K562 (cell line): ENCODE results near the gene CDKN2C. TPM values are rescaled to one million over a fixed set of nuclear protein-coding genes. Genes with fewer than 3 reads are reported as not detected.
A peak's percentile ranks its signal among the peaks of the same experiment; 100 is the strongest.

ENCODE experiments used
- AFF1 ChIP-seq, 2 experiments: fragments of 450-650 bp; IDR thresholded peaks; 2 replicates each; pipeline ENCODE4 v1.6.1; 2018; ENCODE audit warnings: mild to moderate bottlenecking in 2 of 2, low read depth in 1 of 2; ENCODE audit not compliant: partially characterized antibody in 2 of 2
- GTF2B ChIP-seq: IDR thresholded peaks from 2 replicates; pipeline ENCODE4 v1.6.1; 2011; ENCODE audit not compliant: insufficient read length; ENCODE audit errors: extremely low read depth
- HBP1 ChIP-seq: fragments of 450-650 bp; formaldehyde crosslinking; IDR thresholded peaks from 2 replicates; pipeline ENCODE4 v1.4.0; 2022; ENCODE audit warnings: missing genetic modification characterization
- HEY1 ChIP-seq: fragments of 250-450 bp; sonication (Bioruptor Pico); IDR thresholded peaks from 2 replicates; pipeline ENCODE4 v1.5.0; 2020; ENCODE audit warnings: mild to moderate bottlenecking, moderate library complexity, borderline replicate concordance
- HMGXB4 ChIP-seq: sonication (generic); formaldehyde crosslinking; IDR thresholded peaks from 2 replicates; pipeline ENCODE4 v1.8.1; 2023; ENCODE audit warnings: mild to moderate bottlenecking, missing genetic modification reagents
- NFATC3 ChIP-seq: fragments of 450-650 bp; IDR thresholded peaks from 2 replicates; pipeline ENCODE4 v1.6.1; 2017; ENCODE audit warnings: mild to moderate bottlenecking
- NFIC ChIP-seq: fragments of 450-650 bp; IDR thresholded peaks from 2 replicates; pipeline ENCODE4 v1.6.1; 2017; ENCODE audit warnings: mild to moderate bottlenecking, inconsistent platforms
- NRF1 ChIP-seq, 2 experiments: fragments of 450-650 bp; IDR thresholded peaks in 1 of 2; conservative IDR thresholded peaks in 1 of 2; 2 replicates each; pipeline ENCODE4 v1.6.1; 2014; ENCODE audit warnings: mild to moderate bottlenecking in 2 of 2
- PKNOX1 ChIP-seq: fragments of 450-650 bp; IDR thresholded peaks from 2 replicates; pipeline ENCODE4 v1.6.1; 2016
- SPI1 ChIP-seq: IDR thresholded peaks from 2 replicates; pipeline ENCODE4 v1.6.1; 2011; ENCODE audit warnings: low read depth, low read length, control low read depth, borderline replicate concordance
- TEAD1 ChIP-seq, 2 experiments: fragments of 450-650 bp in 1 of 2; sonication (generic) in 1 of 2; formaldehyde crosslinking; IDR thresholded peaks; 2 replicates each; pipeline versions ENCODE4 v1.4.0 to v1.8.0; 2020 to 2022; ENCODE audit warnings: mild to moderate bottlenecking in 2 of 2, missing genetic modification reagents in 1 of 2
- THRB ChIP-seq: fragments of 450-650 bp; formaldehyde crosslinking; conservative IDR thresholded peaks from 2 replicates; pipeline ENCODE4 v1.4.0; 2022; ENCODE audit warnings: mild to moderate bottlenecking, missing genetic modification characterization
- TRIM28 ChIP-seq: fragments of 450-650 bp; IDR thresholded peaks from 2 replicates; pipeline ENCODE4 v1.6.1; 2017
- ZBED1 ChIP-seq: IDR thresholded peaks from 2 replicates; pipeline ENCODE4 v1.6.1; 2014
- ZFP30 ChIP-seq: fragments of 250-450 bp; sonication (Bioruptor Pico); IDR thresholded peaks from 2 replicates; pipeline ENCODE4 v1.8.0; 2022; ENCODE audit warnings: moderate library complexity, mild to moderate bottlenecking, inconsistent platforms, borderline replicate concordance
- ZNF146 ChIP-seq: IDR thresholded peaks from one replicate; pipeline ENCODE4 v1.6.1; 2018; ENCODE audit warnings: missing compliant biosample characterization; ENCODE audit not compliant: unreplicated experiment
- polyA plus RNA-seq, 8 experiments: library from polyadenylated mRNA; depleted of rRNA in 4 of 8; stranded (reverse) in 5 of 8; unstranded in 3 of 8; fragments of >200 nt; fragmentation: Nextera tagmentation in 2 of 8; fragmentation: Illumina TruSeq in 1 of 8; extraction: Ambion mirVana in 2 of 8; extraction: Trizol in 1 of 8; gene quantifications; 2 replicates each; pipeline versions ENCODE4 v1.2.1 to v1.2.3, GENCODE V29; 2011 to 2014; ENCODE audit warnings: inconsistent platforms in 1 of 8, missing spikeins in 1 of 8
- total RNA-seq, 7 experiments: library from RNA; depleted of rRNA in 6 of 7; stranded (reverse); fragments of >200 nt in 6 of 7; fragmentation: Illumina TruSeq in 2 of 7; extraction: Trizol in 2 of 7; gene quantifications; 2 replicates each; pipeline versions ENCODE4 v1.2.1 to v1.2.3, GENCODE V29; 2011 to 2021; ENCODE audit warnings: low replicate concordance in 1 of 7

The CDKN2C gene
- total and polyA plus RNA-seq, 9 of the 15 experiments (the other 6 are each of a cell fraction or from before 2014, with no cell fraction given) = 11.9 to 74.3 (median 45.9) TPM

- TF ChIP-seq PKNOX1 (no peak), ZBED1 (peak; percentile 72; the same call in 1 of the 2 replicates), NRF1 (conservative IDR thresholded peaks at IDR 0.05 in 1 of 2, IDR thresholded peaks at IDR 0.05 in 1 of 2) (no peak), HBP1 (CRISPR knock-in tag) (peak; percentile 87; the same call in 1 of the 2 replicates), HEY1 (CRISPR knock-in tag) (no peak), AFF1 (IDR thresholded peaks at IDR 0.05; ENCODE audit: low read depth in 1 of 2, partially characterized antibody in 2 of 2) (peak; percentile 28 to 81), TRIM28 (no peak), THRB (CRISPR knock-in tag) (peak; percentile 86; the same call in 1 of the 2 replicates), HMGXB4 (no peak), GTF2B (no peak), NFATC3 (no peak), NFIC (no peak), ZFP30 (CRISPR knock-in tag) (no peak), TEAD1 (CRISPR knock-in tag; IDR thresholded peaks at IDR 0.05) (no peak; a peak in 1 of 4 replicates), SPI1 (no peak), ZNF146 (CRISPR knock-in tag) (no peak)
Measured at GRCh38 chr1:50968821-50969610, 1.0 kb upstream of the CDKN2C start (continued).
